BJ (cell line): ENCODE measurements around the gene ATP10A. TPM values are rescaled to one million over a fixed set of nuclear protein-coding genes. Genes with fewer than 3 reads are reported as not detected.
"Not testable (repeated sequence)": the region's sequence is repeated elsewhere in the genome, so short reads cannot be mapped to it uniquely, and the experiment has no call there.

ENCODE experiments used
- CTCF ChIA-PET: fragments of 350-600 bp; formaldehyde crosslinking; extraction: SDS; loops from one replicate; lab custom pipeline; 2021; ENCODE audit warnings: antibody characterized with exemption, inconsistent platforms; lab: Yijun Ruan, JAX
- POLR2A ChIA-PET: fragments of 300-600 bp; sonication (Branson Sonifier 250); formaldehyde crosslinking; extraction: SDS; loops from one replicate; lab custom pipeline; 2021; ENCODE audit warnings: antibody characterized with exemption; lab: Charles Lee
- DNase-seq: peaks from one replicate; pipeline ENCODE4 v3.0.0-alpha.2; 2011; ENCODE audit warnings: low read depth
- H3K27me3 ChIP-seq: 2 replicates; pipeline ENCODE4 v1.6.0; 2011; ENCODE audit warnings: low read length; ENCODE audit not compliant: control insufficient read depth, insufficient read depth
- H3K36me3 ChIP-seq: 2 replicates; pipeline ENCODE4 v1.5.1; 2011; ENCODE audit warnings: low read length; ENCODE audit not compliant: control insufficient read depth, insufficient read depth
- H3K4me3 ChIP-seq: 2 replicates; pipeline ENCODE4 v1.5.1; 2011; ENCODE audit warnings: low read depth, mild to moderate bottlenecking, control low read depth, low read length
- polyA plus RNA-seq: library from polyadenylated mRNA; depleted of rRNA; stranded (reverse); fragments of >200 nt; gene quantifications from 2 replicates; pipeline ENCODE4 v1.2.3, GENCODE V29; 2011
- small RNA-seq: library from RNA; depleted of rRNA; stranded (forward); fragments of <200 nt; gene quantifications from one replicate; pipeline ENCODE3, GENCODE V24; 2012; ENCODE audit warnings: low replicate concordance, low read depth; ENCODE audit not compliant: insufficient read length
- TF ChIP-seq, protein P1 (sequence below): IDR thresholded peaks from 2 replicates; pipeline ENCODE4 v1.5.1; 2011; ENCODE audit warnings: low read depth, mild to moderate bottlenecking, control low read depth, inconsistent platforms, low read length, moderate library complexity; ENCODE audit not compliant: insufficient read depth

ATP10A gene
- polyA plus RNA-seq, 1 experiment = 28.0 TPM

DNA sequence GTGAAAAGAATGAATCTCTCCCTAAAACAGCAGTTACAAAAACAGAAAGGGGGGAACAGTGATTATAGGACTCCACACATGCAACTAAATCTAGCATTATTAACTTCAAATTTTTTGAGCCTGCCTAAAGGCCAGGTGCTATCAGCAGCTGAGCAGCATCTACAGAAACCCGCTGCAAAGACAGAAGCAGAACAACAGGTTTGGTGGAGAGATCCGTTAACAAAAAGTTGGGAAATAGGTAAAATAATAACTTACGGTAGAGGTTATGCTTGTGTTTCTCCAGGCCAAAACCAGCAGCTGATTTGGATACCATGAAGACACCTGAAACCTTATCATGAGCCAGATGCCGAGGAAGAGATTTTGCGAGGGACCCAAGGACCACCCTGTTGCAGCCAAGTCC, 222.7 kb downstream of the ATP10A start:
- ChIA-PET POLR2A (no interaction called here), CTCF (interaction anchor here (1.0 kb wide), 1 partner anchor 9 kb away, joined by 3 read pairs; no protein-coding TSS in a partner anchor)
- Histone ChIP-seq H3K36me3 (no peaks in the 10 kb centered on the region), H3K27me3 (no peaks in the 10 kb centered on the region), H3K4me3 (no peak overlapping the region)
- no peak for DNase-seq
- TF ChIP-seq, protein P1, sequence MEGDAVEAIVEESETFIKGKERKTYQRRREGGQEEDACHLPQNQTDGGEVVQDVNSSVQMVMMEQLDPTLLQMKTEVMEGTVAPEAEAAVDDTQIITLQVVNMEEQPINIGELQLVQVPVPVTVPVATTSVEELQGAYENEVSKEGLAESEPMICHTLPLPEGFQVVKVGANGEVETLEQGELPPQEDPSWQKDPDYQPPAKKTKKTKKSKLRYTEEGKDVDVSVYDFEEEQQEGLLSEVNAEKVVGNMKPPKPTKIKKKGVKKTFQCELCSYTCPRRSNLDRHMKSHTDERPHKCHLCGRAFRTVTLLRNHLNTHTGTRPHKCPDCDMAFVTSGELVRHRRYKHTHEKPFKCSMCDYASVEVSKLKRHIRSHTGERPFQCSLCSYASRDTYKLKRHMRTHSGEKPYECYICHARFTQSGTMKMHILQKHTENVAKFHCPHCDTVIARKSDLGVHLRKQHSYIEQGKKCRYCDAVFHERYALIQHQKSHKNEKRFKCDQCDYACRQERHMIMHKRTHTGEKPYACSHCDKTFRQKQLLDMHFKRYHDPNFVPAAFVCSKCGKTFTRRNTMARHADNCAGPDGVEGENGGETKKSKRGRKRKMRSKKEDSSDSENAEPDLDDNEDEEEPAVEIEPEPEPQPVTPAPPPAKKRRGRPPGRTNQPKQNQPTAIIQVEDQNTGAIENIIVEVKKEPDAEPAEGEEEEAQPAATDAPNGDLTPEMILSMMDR = no peak

DNA sequence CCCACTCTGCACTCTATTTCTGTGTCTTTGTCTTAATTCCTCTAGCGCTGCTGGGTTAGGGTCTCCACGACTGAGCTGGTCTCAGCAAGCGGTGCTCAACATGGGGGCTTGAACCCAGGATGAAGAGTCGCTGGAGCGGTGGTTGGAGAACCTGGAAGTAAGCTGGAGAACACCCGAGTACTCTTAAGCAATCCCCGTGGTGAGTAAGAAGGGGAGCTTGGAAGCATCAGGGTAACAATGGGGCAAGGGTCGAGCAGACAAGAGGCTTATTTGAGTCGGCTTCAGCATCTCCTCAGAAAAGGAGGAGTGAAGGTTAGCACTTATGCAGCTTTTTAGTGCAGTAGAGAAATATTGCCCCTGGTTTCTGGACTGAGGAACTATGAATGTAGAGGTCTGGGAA, 226.6 kb downstream of the ATP10A start:
- DNase-seq, H3K4me3 ChIP-seq, H3K27me3 ChIP-seq, POLR2A ChIA-PET, H3K36me3 ChIP-seq, CTCF ChIA-PET: not testable (repeated sequence)

DNA sequence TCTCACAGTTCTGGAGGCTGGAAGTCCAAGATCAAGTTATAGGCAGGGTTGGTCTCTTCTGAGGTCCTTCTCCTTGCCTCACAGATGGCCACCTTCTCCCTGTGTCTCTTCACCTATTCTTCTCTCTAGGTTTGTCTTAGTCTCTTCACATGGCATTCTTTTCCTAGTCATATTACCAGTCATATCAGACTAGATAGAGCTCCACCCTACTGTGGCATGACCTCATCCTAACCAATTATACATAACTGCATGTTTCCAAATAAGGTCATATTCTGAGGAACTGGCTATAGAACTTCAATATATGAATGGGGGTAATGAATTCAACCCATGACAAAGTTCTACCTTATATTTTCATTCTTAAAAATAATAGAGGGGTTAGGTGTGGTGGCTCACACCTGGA, 227.9 kb downstream of the ATP10A start:
- H3K27me3 ChIP-seq = no peaks in the 10 kb centered on the region
- ChIA-PET POLR2A (no interaction called here), CTCF (no interaction called here)
- TF ChIP-seq, protein P1 = no peak
- no peaks in the 10 kb centered on the region for H3K36me3 ChIP-seq
- H3K4me3 ChIP-seq = no peak overlapping the region
- DNase-seq = no peak

DNA sequence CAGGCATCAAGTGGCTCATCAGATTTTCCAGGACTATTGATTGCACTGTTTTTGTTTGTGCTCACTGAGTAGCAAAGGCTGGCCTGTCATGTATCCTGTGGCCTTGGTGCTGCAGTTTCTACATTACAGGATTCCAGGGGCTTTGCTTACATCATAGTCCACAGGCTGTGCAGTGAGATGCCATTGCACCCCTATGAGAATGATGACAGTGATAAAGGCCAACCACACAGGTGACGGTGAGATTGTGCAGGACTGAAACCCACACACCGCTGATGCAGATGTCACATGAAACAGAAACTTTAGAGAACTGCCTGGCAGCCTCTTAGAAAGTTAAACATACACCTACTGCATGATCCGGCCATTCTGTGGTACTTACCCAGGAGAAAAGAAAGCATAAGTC, 229.3 kb downstream of the ATP10A start:
- TF ChIP-seq, protein P1 = no peak
- CTCF ChIA-PET = no interaction called here

DNA sequence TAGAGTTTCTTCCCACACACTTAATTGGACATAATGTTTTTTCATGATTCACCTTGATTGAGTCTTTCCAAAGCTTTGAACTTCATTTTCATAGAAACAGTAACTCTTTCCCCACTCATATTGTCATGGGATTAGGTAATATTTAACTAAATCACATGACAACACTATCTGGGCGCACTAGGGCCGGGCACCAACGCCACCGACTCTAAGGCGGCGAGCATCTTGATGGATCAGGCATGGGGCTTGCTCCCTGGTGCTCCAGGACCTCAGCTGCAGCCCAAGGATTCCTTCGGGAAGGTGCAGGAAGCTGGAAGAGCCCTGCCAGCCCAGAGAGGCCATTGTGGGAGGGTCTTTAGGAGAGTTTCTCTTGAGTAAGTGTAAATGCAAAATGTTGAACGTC, 231.2 kb downstream of the ATP10A start:
- POLR2A ChIA-PET = no interaction called here

More for the DNA sequence above, 229.3 kb downstream of the ATP10A start:
- H3K27me3 ChIP-seq = no peaks in the 10 kb centered on the region
- no peak for DNase-seq
- POLR2A ChIA-PET = no interaction called here
- no peaks in the 10 kb centered on the region for H3K36me3 ChIP-seq
- H3K4me3 ChIP-seq = no peak overlapping the region

More for the DNA sequence above, 231.2 kb downstream of the ATP10A start:
- CTCF ChIA-PET = interaction anchor here (1.1 kb wide), 1 partner anchor 8 kb away, joined by 3 read pairs; no protein-coding TSS in a partner anchor
- H3K4me3 ChIP-seq = no peak overlapping the region
- TF ChIP-seq, protein P1 = no peak
- H3K27me3 ChIP-seq = no peaks in the 10 kb centered on the region
- H3K36me3 ChIP-seq = no peaks in the 10 kb centered on the region
- DNase-seq = no peak

Small RNA genes lying within 50 kb of the gene (small RNA-seq; reads per million reads assigned to genes)
- not detected for gene MIR4715
- gene RNA5SP390 = not detected
